ENCODE results near the gene PADI3. TPM values are rescaled to one million over a fixed set of nuclear protein-coding genes. Genes with fewer than 3 reads are reported as not detected.

Gene PADI3
- polyA plus RNA-seq, 2 of the 4 experiments (the other 2 are of a cell fraction) = 0.99 to 2.4 TPM

DNA sequence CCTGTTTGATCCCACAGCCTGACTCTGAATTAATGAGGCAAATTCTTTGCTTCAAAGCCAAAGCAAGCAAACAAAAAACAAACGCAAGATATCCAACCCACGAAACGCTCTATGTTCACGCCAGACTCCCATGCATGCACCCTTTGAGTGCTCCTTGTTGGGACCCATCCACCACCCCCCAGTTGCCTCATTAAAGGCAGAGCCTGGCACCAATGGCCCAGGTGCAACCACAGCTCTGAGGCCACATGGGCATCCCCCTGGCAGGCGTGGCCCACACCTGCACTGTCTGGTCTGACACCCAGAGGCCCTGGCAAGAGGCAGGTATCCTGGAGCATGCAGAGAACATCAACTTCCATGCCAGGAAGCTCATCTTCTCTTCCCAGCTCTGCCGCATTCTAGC lies 58.0 kb downstream of the PADI3 start:
- Histone ChIP-seq H3K4me2 (no peak overlapping the region), H3K27ac (no peak overlapping the region), H3K4me3 (no peak overlapping the region), H3K9me3 (no peaks in the 10 kb centered on the region), H3K4me1 (peaks cover 15% of the 10 kb centered on the region)
- 58% methylated on average over 5 of the region's 6 CpGs for WGBS (ENCODE audit: missing lambda C conversion rate)
- TF ChIP-seq SREBF2 (IDR thresholded peaks at IDR 0.05) = no peak
- TF ChIP-seq HOXA7 (CRISPR knock-in tag; IDR thresholded peaks at IDR 0.05) = no peak
- no peak for TF ChIP-seq TP53 (CRISPR knock-in tag; IDR thresholded peaks at IDR 0.05)
- TF ChIP-seq, protein P1, sequence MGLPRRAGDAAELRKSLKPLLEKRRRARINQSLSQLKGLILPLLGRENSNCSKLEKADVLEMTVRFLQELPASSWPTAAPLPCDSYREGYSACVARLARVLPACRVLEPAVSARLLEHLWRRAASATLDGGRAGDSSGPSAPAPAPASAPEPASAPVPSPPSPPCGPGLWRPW (IDR thresholded peaks at IDR 0.05) = no peak
- TF ChIP-seq EHMT2 (IDR thresholded peaks at IDR 0.05; ENCODE audit: low read depth) = no peak
- TF ChIP-seq POLR2A (IDR thresholded peaks at IDR 0.05; ENCODE audit: low read length) = no peak
- no peak for TF ChIP-seq RARB (CRISPR knock-in tag; IDR thresholded peaks at IDR 0.05)
- TF ChIP-seq SMC3 (IDR thresholded peaks at IDR 0.05) = no peak
- TF ChIP-seq, protein P2, sequence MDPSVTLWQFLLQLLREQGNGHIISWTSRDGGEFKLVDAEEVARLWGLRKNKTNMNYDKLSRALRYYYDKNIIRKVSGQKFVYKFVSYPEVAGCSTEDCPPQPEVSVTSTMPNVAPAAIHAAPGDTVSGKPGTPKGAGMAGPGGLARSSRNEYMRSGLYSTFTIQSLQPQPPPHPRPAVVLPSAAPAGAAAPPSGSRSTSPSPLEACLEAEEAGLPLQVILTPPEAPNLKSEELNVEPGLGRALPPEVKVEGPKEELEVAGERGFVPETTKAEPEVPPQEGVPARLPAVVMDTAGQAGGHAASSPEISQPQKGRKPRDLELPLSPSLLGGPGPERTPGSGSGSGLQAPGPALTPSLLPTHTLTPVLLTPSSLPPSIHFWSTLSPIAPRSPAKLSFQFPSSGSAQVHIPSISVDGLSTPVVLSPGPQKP (IDR thresholded peaks at IDR 0.05; ENCODE audit: low read depth, low read length) = no peak
- TF ChIP-seq KDM5A (IDR thresholded peaks at IDR 0.05) = no peak
- no peak for TF ChIP-seq NFE2L2 (conservative IDR thresholded peaks at IDR 0.05; ENCODE audit: low read length)
- TF ChIP-seq FOXS1 (CRISPR knock-in tag; IDR thresholded peaks at IDR 0.05) = no peak
- no peak for TF ChIP-seq USF2 (IDR thresholded peaks at IDR 0.05)
- TF ChIP-seq, protein P3, sequence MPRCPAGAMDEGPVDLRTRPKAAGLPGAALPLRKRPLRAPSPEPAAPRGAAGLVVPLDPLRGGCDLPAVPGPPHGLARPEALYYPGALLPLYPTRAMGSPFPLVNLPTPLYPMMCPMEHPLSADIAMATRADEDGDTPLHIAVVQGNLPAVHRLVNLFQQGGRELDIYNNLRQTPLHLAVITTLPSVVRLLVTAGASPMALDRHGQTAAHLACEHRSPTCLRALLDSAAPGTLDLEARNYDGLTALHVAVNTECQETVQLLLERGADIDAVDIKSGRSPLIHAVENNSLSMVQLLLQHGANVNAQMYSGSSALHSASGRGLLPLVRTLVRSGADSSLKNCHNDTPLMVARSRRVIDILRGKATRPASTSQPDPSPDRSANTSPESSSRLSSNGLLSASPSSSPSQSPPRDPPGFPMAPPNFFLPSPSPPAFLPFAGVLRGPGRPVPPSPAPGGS (IDR thresholded peaks at IDR 0.05) = no peak
- ATAC-seq = no peak
- no peak for FAIRE-seq
- DNase-seq (ENCODE audit: low read depth in 1 of 2, low spot score in 1 of 2) = no peak
- ChIA-PET CTCF (interaction anchor here (1.6 kb wide), 1 partner anchor 33 kb away, joined by 5 read pairs; no protein-coding TSS in a partner anchor), POLR2A (no interaction called here)

DNA sequence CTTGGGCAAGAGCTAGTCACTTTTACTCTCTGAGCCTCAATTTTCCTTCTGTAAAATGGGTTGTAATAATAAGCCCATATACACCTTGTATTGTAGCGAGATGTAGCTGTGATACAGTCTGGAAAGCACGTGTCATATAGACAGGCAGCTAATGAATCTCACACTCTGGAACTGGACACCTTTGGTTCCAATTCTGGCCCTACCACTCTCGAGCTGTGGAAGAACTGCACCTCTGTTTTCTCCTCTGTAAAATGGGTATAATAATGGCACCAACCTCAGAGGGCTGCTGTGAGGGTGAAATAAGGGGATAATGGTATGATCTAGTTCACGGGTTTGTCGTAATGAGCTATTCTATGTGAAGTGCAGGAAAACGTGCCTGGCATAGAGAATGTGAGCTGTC lies 58.4 kb downstream of the PADI3 start:
- ChIA-PET CTCF (interaction anchor here (1.1 to 1.6 kb wide), 2 partner anchors 33 to 237 kb away, joined by 3 to 5 read pairs; no protein-coding TSS in a partner anchor), POLR2A (no interaction called here)
- H3K4me1 ChIP-seq = peaks cover 15% of the 10 kb centered on the region
- no peaks in the 10 kb centered on the region for H3K9me3 ChIP-seq
- DNase-seq (ENCODE audit: low read depth in 1 of 2, low spot score in 1 of 2) (no peak), FAIRE-seq (no peak), ATAC-seq (no peak)
- no peak overlapping the region for H3K4me3 ChIP-seq
- TF ChIP-seq CEBPB (IDR thresholded peaks at IDR 0.05) (no peak), KDM5A (IDR thresholded peaks at IDR 0.05) (no peak), USF2 (IDR thresholded peaks at IDR 0.05) (no peak), REST (IDR thresholded peaks at IDR 0.05) (no peak), ZSCAN20 (CRISPR knock-in tag; IDR thresholded peaks at IDR 0.05) (no peak), NFE2L2 (conservative IDR thresholded peaks at IDR 0.05; ENCODE audit: low read length) (no peak)
- WGBS (ENCODE audit: missing lambda C conversion rate) = 82% methylated on average over 6 of the region's 6 CpGs
- H3K27ac ChIP-seq = no peak overlapping the region
- H3K4me2 ChIP-seq = no peak overlapping the region

Data from A549 (cell line).